EL (cell line): ENCODE results near the gene NRXN3.

Source experiments
- DNase-seq: peaks from one replicate; pipeline ENCODE4 v3.0.0-alpha.2; 2016

Gene NRXN3

DNA sequence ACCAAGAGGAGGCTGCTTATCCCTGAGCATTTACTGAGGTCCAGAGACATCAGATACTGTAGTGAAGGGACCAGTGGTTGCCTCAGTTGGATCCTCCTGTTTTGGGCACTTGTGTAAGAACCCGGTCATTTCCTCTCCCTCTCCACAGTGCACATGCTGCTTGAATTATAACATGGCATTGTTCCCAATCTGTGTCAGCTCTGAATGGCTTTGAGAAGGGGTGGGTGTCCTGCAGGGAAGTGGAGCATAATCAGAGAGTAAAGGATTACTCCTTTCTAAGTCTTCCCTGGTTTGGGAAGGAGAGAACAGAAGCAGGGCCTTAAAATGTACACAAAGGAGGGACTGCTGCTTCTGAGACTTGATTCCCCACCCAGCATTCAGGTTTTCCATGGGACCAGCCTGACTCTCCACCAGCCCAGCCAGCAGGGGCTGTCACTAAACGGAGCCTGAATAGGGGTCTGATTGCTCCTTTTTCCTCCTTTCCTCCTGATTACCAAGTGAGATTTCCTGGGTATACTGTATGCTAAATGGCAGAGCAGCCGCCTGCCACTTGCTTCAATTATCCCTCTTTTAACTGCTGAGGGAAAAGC lies 78.4 kb downstream of the NRXN3 start:
- peak; percentile 41 for DNase-seq

DNA sequence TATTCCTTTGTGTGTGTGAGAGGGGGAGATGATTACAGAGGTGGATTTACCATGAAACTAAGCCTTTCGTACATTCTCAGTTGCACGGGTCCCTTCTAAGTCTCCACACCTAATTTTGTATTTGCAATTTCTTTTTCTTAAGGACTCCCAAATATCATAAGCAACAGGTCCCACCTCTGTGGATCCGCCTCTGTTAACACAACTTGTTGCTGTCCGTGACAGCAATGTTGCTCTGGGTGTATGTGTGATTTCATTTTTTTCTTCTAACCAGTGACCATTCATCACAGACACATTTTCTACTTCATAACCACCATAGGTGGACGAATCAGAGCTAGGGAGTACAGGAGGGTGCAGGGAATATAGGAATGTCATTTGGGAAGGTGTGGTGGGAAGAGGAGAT lies 81.1 kb downstream of the NRXN3 start:
- no peak for DNase-seq

DNA sequence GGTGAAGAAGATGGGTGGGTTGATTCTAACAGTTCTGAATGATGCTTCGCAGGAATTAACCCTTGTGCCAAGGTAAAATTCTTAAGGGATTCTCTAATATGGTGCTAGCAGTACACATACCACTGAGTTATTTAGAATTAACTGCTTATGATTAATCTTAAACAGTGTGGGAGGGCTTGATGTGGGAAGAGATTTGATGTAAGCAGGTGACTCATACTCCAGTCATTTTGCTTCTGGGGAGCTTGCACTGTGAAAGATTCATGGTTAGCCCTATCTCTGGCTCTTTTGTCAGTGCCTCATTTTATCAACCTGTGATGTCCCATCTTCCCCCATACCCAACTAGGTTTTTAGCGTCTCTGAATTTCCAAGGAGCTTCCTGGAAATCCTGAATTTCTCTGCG lies 83.8 kb downstream of the NRXN3 start:
- peak; percentile 90 for DNase-seq

DNA sequence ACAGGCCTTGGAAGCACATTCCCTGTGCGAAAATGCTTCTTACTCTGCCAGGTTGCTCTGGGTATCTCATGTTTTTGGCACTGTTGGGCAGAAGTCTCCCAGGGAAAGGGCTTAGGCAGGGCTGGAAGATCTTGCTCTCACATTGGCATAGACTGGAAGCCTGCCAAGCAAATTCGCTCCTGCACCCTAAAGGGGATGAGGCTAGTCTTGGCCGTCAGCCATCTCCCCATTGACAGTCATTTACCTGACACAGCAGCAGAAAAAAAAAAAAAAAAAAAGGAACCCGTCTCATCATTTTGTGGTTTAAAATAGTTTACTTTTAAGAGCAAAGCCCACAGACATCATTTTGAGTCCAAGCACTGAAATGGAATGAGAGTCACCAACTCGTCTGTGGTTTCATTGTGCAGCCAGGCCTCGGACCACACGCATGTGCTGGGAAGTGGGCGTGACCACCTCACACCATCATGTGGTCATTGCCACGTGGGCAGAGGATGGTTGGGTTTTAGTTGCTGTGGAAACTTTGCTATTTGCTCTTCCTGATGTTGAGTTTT lies 84.8 kb downstream of the NRXN3 start:
- peak; percentile 84 for DNase-seq

DNA sequence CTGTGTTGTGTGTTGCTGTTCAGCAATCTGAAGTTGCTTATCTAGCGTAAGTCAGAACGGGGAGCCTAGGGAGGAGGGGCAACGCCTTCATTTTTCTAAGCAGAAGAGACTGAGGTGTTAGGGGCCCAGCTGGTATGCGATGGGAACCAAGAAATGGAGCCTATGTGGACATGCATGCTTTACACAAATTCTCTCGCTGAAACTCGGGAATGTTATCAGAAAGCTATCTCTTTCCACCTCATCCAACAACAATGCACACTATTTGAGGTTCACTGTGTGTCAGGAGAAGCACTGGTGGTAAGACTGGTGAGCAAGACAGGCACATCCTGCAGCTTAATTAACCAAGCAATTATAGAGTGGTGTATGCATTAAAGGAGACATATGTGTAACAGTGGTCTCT lies 89.7 kb downstream of the NRXN3 start:
- DNase-seq = peak; percentile 84

DNA sequence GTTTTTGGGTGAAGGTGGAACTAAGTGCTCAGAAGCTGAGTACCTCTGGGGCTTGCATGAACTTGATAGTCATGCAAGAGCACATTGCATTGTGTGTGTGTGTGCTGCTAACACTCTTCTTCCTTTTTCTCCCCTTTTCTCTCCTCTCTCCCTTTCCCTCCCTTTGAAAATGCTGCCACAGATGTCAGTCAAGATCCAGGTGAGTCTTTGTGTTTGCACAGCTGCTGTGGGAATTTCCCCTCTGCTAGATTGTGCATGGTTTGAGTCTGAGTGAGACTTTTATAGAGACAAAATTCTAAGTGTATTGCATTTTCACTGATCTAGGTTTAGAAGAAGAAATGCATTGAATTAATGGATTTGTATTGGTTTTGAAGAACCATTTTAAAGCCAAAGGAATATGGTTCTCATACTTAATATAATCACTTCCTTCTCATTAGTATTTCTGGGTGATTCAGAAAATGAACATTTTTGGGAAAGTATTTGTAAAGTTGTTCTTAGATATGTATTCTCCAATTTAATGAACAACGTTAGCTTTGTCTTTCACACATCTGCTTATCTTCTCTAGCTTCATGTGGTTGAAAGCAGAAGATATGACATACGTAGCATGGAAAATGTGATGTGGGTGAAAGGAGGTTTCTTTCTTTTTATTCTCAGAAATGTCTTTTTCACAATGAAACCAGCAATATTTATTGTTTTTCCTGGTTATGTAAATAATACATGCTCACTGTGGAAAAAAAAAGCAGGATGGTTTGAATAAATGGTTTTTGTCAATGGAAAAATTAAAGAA lies 108.5 kb downstream of the NRXN3 start:
- no peak for DNase-seq

DNA sequence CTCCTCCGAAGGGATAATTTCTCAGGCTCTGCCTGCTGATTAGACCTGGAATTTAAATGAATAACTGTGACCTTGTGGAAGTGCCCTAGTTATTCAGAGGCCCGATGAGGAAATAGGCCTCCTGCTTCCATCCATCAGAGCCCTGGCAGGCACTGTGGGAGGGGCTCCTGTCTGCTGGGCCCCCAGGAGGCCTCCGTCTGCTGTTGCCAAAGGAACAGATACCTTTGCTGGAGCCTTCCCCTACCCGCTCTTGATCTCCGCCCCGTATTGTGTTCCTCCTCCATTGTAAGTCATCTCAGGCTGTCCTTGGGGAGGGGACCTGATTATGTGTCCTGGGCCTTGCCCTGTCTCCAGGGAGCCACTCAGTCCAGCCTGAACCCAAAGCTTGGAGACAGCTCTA lies 112.3 kb downstream of the NRXN3 start:
- no peak for DNase-seq

DNA sequence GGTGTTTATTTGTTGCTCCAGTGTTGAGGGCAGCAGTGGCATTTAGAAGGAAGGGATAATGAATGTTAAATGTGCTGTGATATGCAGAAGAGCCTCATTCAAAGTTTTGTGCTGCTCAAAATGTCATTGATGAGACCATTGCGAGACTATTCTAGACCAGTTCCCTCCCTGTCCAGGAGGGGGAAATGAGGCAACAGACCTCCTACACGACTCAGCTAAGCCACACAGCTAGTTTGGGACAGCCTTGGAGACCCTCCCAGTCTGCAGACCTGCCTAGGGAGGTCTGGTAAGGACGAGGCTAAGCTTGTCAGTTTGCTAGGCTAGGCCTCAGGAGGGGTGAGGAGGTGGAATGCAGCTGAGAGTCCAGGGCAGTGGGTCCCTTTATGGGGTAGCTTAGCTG lies 116.0 kb downstream of the NRXN3 start:
- DNase-seq = no peak

DNA sequence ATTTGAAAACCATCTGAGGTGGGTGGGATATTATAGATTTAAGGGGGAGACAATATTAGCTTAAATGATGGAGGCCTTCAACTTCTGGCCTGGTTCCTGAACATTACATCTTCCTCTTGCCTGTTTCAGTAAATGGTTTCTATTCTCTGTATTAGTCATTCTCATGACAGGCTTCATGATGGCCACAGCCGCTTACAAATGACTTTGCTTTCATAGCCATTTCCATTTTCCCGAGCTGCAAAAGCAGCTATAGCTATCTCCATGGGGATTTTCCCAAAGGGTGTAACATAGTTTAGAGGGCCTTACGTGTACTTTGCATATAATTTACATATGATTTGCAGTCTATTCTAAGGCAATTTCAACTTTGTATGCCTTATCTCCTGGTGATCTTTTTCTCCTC lies 121.8 kb downstream of the NRXN3 start:
- no peak for DNase-seq

DNA sequence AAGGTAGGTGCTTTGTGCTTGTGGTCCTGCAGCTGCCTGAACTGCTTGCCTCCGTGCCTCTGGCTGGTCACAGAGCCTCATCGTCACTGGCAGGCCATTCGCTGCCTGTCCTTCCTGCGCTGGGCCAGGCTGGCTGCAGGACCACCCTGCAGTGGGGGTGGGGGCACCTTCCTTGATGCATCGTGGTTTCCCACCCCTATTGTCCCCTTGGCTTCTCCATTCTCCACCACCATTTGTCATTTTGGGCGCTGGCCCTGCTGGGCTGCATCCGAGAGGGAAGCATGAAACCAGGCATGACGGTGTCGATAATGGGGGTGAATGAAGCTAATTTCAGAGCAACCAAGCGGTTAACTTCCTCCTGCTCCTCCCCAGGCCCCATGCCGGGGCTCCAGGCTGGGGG lies 127.7 kb downstream of the NRXN3 start:
- DNase-seq = no peak

DNA sequence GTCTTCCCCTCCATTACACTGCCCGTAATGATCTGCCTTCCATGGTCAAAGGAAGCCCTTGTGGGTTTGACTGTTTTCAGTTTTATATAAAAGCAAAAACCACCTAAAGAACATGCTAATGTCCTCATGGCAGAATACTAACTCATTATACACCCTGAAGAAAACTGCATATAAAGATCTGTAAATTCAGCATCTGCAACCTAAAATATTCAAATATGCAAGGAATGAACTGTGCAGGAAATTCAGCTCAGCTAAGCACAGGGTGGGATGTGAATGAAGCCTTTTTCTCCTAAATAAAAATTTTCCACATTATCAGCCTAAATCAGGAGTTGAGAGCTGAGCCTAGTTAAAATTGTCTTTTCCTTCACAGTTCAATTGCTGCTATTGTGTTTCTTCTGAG lies 128.1 kb downstream of the NRXN3 start:
- no peak for DNase-seq

DNA sequence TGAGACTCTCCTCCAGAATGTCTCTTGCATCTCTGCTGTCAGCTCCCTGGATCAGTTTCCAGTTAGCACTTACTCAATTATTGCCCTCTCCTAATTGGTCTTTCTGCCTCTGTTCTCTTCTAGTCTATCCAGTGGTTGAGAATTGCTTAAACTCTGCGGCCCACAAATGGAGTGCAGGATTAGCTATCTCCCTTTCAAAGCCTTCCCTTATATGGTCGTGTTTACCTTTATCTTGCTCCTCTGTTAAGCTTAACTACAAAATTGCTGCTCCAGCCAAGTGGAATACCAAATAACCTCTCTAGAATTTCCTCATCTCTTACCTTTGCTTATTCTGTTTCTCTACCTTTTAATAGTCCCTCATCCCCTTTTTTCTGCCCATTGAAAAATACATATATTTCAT lies 132.7 kb downstream of the NRXN3 start:
- DNase-seq = no peak

DNA sequence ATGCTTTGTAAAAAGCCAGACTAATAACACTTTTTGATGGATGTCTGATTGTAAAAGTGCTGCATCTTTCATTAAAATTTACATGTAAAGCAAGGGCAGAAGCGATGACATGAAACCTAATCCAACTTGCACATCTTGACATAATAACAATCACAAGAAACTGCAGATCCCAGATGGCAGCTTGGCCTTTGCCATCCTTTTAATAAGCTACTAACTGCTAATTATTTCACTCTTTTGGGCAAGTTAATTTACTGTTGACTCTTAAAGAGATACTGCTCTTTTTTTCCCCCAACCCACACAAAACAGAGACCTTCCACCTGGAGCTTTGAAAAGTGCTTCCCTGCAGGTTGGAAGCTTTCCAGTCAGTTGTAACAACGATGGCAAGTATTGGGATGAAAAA lies 137.5 kb downstream of the NRXN3 start:
- DNase-seq = no peak

DNA sequence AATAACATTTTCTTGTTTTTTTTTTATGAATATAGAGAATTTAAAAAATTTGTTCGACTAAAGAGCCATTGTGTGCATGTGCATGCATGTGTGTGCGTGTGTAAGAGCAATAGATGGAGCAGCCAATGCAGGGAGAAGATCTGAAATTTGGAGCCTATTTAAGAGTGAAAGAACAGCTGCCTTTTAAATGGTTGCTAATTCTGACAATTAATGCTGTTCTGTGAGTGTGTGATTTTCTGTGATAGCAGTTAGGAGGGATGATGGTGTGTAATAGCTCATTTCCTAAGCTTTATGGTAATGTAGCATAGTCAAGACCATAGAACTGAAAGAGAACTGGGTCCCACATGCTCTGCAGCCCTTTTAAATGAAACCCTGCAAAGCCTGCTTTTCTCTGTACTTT lies 137.9 kb downstream of the NRXN3 start:
- no peak for DNase-seq

DNA sequence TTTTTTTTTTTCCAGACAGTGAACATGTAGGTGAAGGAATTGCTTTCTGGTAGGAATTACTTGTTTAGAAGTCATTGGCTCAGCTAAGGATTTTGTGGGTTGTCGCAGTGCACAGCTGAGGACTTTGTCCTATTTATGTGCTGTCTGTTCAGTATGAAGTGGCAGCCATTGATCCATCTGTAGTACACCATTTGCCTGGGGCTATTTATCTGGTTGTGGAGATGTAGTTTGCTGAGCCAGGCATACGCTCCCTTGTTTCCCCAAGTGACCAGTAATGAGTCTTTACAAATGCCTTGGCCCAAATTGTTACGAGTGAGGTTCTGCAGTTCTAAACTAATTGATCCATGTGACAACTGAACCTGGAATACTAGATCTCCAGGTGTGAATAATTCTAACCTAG lies 140.1 kb downstream of the NRXN3 start:
- no peak for DNase-seq

DNA sequence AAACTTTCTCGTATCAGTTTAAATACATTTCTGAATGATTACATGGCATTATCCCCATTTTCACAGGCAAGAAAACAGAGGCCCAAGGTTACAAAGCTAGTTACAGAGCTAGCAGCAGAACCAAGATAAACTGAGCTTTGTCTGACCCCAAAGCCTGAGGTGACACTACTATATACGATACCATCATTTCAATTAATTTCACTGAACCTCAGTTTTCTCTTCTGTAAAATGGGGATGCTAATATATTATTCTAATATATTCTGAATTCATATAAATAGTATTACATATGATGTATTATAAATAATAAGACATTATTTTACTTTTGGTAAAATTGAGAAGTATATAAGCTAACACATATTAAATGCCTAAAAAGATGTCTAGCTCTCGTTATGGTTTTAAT lies 143.3 kb downstream of the NRXN3 start:
- DNase-seq = no peak

DNA sequence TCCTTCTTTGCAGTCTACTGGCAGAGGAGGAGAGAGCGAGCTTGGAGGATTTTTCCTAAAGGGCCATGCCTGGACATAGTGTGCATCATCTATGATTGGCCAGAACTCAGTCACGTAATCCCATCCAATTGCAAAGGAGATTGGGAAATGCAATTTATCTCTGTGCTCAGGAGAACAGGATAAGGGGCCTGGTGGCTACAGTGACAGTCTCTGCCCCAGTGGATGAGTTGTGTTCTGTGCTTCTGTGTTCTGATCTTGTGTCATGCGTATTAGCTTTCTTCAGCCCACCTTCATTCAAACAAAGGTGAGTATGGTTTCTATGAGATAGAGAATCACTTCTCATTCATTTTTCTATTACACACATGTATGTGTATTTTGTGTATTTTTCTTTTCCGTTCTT lies 144.3 kb downstream of the NRXN3 start:
- DNase-seq = no peak

DNA sequence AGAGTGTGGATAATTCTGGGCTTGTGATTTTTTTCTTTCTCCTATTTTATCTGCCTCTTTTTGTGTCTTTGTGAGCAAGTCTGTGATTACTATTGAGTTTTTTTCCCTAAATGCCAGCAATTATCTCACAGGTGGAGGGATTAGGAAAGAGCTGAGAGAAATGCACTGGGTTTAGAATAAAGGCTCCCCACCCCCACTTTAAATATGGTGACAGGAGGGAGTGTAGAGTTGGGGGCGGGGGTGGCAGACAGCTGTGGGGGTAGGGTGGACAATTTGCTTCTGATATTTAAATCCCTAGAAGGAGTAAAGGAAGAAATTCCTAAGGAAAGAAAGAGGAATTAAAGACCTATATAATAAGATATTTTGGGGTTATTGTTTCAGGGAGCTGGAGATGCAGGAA lies 145.9 kb downstream of the NRXN3 start:
- no peak for DNase-seq

DNA sequence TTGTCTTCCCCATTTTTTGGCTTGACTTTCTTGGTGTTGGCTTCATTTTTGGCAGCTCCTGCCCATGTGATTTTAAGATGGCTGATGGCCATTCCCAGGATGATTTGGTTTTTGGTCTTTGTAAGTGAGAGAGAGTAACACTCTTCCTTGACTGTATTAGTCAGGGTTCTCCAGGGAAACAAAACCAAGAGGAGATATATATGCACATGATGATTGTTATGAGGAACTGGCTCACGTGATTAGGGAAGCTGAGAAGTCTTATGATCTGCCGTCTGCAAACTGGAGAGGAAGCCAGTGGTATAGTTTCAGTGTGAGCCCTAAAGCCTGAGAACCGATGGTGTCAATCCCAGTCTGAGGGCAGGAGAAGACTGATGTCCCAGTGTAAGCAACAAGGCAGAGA lies 146.6 kb downstream of the NRXN3 start:
- no peak for DNase-seq

DNA sequence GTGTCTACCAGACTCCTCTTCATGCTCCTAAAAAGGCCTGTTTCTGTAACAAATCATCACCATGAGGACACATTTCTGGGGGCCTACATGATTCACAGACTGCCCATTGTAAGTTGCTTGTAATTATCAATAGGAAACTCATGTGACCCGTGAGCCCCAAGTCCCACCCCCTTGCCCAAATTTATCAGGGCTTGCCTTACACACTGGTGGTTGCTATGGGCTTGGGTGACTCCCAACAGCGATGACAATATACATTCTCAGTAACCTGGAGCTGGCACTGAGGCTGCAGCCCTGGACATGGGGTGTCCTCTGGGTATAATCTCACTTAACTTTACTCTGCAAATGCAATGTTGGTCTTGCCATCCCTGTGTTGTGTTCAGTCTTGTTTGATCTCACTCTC lies 149.2 kb downstream of the NRXN3 start:
- no peak for DNase-seq

DNA sequence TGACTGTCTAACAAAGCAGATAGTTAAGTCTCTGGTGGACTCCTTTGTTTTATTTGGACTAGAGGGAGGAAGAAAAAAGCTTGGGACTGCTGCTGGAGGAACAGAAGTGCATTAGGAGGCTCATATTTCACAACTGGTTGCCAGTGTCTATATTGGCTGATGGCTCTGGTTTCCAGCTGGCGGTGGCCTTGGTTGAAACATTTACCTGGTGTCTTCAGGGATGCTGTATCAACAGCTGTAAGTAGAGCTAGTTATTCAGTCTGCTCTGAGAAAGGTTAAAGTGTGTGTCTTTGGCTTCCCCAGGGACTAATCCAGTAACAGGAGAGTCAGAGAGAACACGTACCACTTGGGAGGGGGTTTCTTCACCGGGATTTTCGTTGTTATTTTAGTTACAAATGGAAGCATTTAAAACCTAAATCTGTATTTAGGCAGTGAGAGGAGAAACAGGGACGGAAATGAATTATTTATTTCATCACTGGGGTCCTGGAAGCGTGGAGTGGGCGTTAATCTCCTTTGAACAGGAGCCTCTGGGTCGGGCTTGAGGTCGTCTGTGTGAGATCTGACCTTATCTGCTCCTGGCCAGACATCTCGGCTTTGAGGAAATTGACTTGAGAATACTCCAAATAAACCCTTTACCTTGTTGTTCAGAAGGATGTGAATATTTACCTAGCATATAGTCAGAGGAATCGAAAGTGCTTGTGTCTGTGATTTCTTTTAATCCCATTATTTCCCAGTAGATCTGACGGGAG lies 149.9 kb downstream of the NRXN3 start:
- DNase-seq = no peak

DNA sequence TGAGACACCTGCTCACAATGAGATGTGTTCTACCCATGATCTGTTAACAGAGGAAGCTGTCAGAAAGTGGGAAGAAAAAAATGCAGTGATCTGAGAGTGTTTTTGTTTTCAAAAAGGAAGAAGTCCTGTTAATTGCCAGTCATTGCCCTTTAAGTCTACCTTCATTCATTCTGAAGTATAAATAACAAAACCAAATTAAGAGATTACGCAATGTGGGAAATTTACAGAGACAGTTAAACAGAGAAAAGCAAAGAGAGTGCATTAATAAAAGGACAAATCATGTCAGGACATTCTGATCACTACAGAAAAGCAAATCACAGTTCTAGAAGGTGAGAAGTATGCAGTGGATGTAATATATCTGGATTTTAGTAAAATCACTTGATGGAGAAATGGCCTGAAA lies 154.2 kb downstream of the NRXN3 start:
- DNase-seq = no peak

DNA sequence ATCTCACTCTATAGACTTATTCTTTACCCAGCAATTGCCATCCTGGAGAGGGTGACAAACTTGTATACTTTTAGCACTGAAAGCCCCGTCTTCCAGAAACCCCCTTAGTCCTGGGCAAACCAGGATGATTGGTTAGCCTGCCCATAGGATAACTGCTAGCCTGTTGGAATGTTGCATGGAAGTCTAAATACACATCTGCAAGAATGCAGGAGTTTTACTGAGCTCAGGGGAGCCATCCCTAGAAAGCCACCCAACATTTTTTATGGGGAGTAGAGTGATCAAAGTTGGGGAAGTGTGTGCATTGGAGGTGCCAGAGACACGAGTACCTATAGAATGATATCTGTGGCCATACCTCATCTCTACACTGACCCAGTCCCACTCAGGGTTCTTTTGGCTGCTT lies 155.7 kb downstream of the NRXN3 start:
- DNase-seq = no peak
